Measurements from ENCODE around the gene DLGAP4.
"Not testable (repeated sequence)": the region's sequence is repeated elsewhere in the genome, so short reads cannot be mapped to it uniquely, and the experiment has no call there.

The DLGAP4 gene

GRCh38 chr20:36366623-36367369, 60.7 kb downstream of the DLGAP4 start:
- Mint-ChIP-seq H3K9me3 (no peaks in the 10 kb centered on the region), H3K4me3 (no peak overlapping the region), H3K27me3 (peaks cover 33% of the 10 kb centered on the region), H3K4me1 (no peaks in the 10 kb centered on the region), H3K36me3 (ENCODE audit: insufficient read depth) (no peaks in the 10 kb centered on the region), H3K27ac (ENCODE audit: low read depth) (no peak overlapping the region)
- DNase-seq (ENCODE audit: low spot score in 2 of 2) = no peak
- no peak for ATAC-seq (replicated peaks; ENCODE audit: extremely low read depth, poor library complexity, severe bottlenecking)

- peaks cover 37% of the 10 kb centered on the region for H3K27me3 Mint-ChIP-seq
- no peaks in the 10 kb centered on the region for H3K4me1 Mint-ChIP-seq
- H3K36me3 Mint-ChIP-seq (ENCODE audit: insufficient read depth) = no peaks in the 10 kb centered on the region
- ATAC-seq (replicated peaks; ENCODE audit: extremely low read depth, poor library complexity, severe bottlenecking) (no peak), DNase-seq (ENCODE audit: low spot score in 2 of 2) (no peak)
- no peak overlapping the region for H3K4me3 Mint-ChIP-seq
- H3K27ac Mint-ChIP-seq (ENCODE audit: low read depth) = no peak overlapping the region
- H3K9me3 Mint-ChIP-seq = no peaks in the 10 kb centered on the region
Observed at GRCh38 chr20:36367370-36367745, 61.2 kb downstream of the DLGAP4 start.

DNA sequence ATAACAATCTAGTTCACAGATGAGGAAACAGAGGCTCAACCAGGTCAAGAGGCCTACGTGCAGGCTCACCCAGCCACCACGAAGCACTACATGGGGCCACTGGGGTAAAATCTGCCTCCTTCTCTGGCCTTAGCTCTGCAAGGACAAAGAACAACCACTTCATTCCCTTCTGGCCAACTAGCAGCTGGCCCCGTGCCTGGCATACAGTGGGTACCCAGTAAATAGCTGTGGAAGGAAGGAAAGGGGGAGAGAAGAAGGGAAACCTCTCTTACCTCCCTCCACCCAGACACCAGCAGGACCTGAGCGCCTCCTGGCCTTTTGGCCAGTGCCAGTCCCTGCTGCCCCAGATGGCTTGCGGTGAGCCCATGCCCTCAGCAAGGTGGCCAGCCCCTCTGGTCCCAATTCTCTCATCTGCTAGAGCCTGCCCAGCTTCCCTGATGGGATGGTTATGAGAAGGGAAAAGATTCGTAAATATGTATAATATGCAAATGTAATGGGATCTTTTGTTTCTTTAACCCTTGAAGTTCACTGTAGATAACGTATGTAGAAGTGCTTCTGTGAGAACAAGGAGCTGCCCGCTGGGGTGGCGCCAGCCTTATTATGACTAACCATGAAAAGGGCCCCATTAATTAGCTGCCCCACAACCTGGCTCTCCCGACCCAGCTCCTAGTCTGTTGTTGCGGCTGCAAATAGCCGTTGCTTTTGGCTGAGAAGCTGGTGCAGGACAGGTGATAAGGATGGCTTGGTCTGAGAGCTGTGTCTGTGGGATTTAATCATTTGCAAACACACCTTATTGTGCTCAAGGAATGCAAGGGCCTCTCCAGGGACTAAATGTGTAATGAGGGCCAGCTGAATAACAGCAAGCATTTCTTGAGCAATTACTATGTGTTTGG, 62.0 kb downstream of the DLGAP4 start:
- H3K9me3 Mint-ChIP-seq = no peaks in the 10 kb centered on the region
- no peaks in the 10 kb centered on the region for H3K4me1 Mint-ChIP-seq
- peaks cover 35% of the 10 kb centered on the region for H3K27me3 Mint-ChIP-seq
- DNase-seq (ENCODE audit: low spot score in 2 of 2) (no peak), ATAC-seq (replicated peaks; ENCODE audit: extremely low read depth, poor library complexity, severe bottlenecking) (no peak)
- no peak overlapping the region for H3K27ac Mint-ChIP-seq (ENCODE audit: low read depth)
- no peak overlapping the region for H3K4me3 Mint-ChIP-seq
- H3K36me3 Mint-ChIP-seq (ENCODE audit: insufficient read depth) = no peaks in the 10 kb centered on the region

- Mint-ChIP-seq H3K9me3 (no peaks in the 10 kb centered on the region), H3K36me3 (ENCODE audit: insufficient read depth) (no peaks in the 10 kb centered on the region), H3K4me3 (no peak overlapping the region), H3K27me3 (peaks cover 35% of the 10 kb centered on the region), H3K4me1 (no peaks in the 10 kb centered on the region), H3K27ac (ENCODE audit: low read depth) (no peak overlapping the region)
- ATAC-seq (replicated peaks; ENCODE audit: extremely low read depth, poor library complexity, severe bottlenecking) (no peak), DNase-seq (ENCODE audit: low spot score in 2 of 2) (no peak)
Observed at GRCh38 chr20:36368869-36369268, 62.7 kb downstream of the DLGAP4 start.

DNA sequence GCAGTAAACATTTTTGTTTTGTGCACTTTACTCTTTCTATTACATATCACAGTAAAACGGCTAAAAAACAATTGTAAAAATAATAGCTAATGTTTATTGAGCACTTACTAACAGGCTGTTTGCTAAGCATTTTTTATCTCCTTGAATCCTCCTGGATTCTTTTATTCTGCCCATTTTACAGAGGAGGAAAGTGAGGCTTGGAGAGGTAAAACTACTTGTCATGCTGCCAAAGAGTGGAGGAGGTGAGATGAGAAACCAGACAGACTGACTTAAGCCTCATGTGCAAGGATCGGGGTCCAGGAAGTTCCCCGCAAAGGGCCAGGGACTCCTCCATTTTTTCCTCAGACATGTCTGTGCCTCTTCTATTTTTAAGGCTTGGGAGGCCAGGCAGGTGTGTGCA, 63.6 kb downstream of the DLGAP4 start:
- ATAC-seq (replicated peaks; ENCODE audit: extremely low read depth, poor library complexity, severe bottlenecking) = no peak
- Mint-ChIP-seq H3K4me3 (no peak overlapping the region), H3K27me3 (peaks cover 43% of the 10 kb centered on the region), H3K36me3 (ENCODE audit: insufficient read depth) (no peaks in the 10 kb centered on the region), H3K27ac (ENCODE audit: low read depth) (no peak overlapping the region), H3K9me3 (no peaks in the 10 kb centered on the region), H3K4me1 (no peaks in the 10 kb centered on the region)
- DNase-seq (ENCODE audit: low spot score in 2 of 2) = no peak

GRCh38 chr20:36370991-36371790, 65.1 kb downstream of the DLGAP4 start:
- H3K4me1 Mint-ChIP-seq = no peaks in the 10 kb centered on the region
- no peak for ATAC-seq (replicated peaks; ENCODE audit: extremely low read depth, poor library complexity, severe bottlenecking)
- peaks cover 57% of the 10 kb centered on the region for H3K27me3 Mint-ChIP-seq
- H3K4me3 Mint-ChIP-seq = no peak overlapping the region
- no peak for DNase-seq (ENCODE audit: low spot score in 2 of 2)
- H3K9me3 Mint-ChIP-seq = no peaks in the 10 kb centered on the region
- no peaks in the 10 kb centered on the region for H3K36me3 Mint-ChIP-seq (ENCODE audit: insufficient read depth)
- H3K27ac Mint-ChIP-seq (ENCODE audit: low read depth) = no peak overlapping the region

GRCh38 chr20:36372666-36373065, 66.5 kb downstream of the DLGAP4 start:
- H3K27ac Mint-ChIP-seq (ENCODE audit: low read depth) = no peak overlapping the region
- DNase-seq (ENCODE audit: low spot score in 2 of 2) = no peak
- H3K4me3 Mint-ChIP-seq = no peak overlapping the region
- no peaks in the 10 kb centered on the region for H3K36me3 Mint-ChIP-seq (ENCODE audit: insufficient read depth)
- no peaks in the 10 kb centered on the region for H3K9me3 Mint-ChIP-seq
- ATAC-seq (replicated peaks; ENCODE audit: extremely low read depth, poor library complexity, severe bottlenecking) = no peak
- no peaks in the 10 kb centered on the region for H3K4me1 Mint-ChIP-seq
- peaks cover 65% of the 10 kb centered on the region for H3K27me3 Mint-ChIP-seq

DNA sequence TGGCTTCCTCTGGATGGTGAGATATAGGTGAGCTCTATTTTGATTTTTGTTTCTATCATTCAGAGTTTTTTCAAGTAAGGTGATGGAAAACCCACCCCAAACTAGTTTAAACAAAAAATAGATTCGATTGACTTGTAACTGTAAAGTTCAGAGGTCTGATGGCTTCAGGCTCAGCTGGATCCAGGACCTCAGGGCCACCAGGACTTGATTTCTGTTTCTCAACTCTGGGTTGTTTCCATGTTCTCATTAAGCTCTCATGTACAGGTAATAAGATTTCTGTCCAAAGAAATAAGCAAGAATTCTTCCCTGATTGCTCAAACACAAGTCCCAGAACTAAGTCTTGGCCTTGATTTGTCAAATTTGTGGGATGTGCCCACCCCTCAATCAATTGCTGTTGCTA, 67.0 kb downstream of the DLGAP4 start:
- no peaks in the 10 kb centered on the region for H3K9me3 Mint-ChIP-seq

DNA sequence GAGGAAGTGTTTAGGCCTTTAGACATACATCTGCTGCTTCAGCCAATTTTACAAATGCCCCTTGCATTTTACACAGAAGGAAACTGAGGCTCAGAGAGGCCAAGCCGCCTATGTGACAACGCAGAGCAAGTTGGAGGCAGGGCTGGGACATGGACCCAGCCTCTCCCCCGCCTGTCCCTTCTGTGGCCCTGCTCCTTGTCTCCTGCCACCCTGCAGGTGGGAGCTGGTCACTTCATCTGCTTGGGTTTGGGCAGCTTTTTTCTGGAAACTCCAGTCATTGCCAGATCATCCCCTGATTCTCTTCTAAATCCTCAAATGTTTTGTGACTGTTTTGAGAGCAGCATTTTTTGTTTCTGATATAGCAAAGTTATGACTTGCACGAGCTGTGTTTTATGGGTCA, 68.9 kb downstream of the DLGAP4 start:
- no peaks in the 10 kb centered on the region for H3K4me1 Mint-ChIP-seq
- DNase-seq (ENCODE audit: low spot score in 2 of 2) = no peak
- H3K36me3 Mint-ChIP-seq (ENCODE audit: insufficient read depth) = no peaks in the 10 kb centered on the region
- ATAC-seq (replicated peaks; ENCODE audit: extremely low read depth, poor library complexity, severe bottlenecking) = no peak
- no peak overlapping the region for H3K27ac Mint-ChIP-seq (ENCODE audit: low read depth)
- no peaks in the 10 kb centered on the region for H3K9me3 Mint-ChIP-seq
- H3K27me3 Mint-ChIP-seq = peaks cover 80% of the 10 kb centered on the region
- no peak overlapping the region for H3K4me3 Mint-ChIP-seq

More for the DNA sequence above, 67.0 kb downstream of the DLGAP4 start:
- Mint-ChIP-seq H3K27me3 (peaks cover 65% of the 10 kb centered on the region), H3K4me1 (no peaks in the 10 kb centered on the region), H3K36me3 (ENCODE audit: insufficient read depth) (no peaks in the 10 kb centered on the region), H3K27ac (ENCODE audit: low read depth) (no peak overlapping the region), H3K4me3 (no peak overlapping the region)
- no peak for DNase-seq (ENCODE audit: low spot score in 2 of 2)
- ATAC-seq (replicated peaks; ENCODE audit: extremely low read depth, poor library complexity, severe bottlenecking) = no peak

DNA sequence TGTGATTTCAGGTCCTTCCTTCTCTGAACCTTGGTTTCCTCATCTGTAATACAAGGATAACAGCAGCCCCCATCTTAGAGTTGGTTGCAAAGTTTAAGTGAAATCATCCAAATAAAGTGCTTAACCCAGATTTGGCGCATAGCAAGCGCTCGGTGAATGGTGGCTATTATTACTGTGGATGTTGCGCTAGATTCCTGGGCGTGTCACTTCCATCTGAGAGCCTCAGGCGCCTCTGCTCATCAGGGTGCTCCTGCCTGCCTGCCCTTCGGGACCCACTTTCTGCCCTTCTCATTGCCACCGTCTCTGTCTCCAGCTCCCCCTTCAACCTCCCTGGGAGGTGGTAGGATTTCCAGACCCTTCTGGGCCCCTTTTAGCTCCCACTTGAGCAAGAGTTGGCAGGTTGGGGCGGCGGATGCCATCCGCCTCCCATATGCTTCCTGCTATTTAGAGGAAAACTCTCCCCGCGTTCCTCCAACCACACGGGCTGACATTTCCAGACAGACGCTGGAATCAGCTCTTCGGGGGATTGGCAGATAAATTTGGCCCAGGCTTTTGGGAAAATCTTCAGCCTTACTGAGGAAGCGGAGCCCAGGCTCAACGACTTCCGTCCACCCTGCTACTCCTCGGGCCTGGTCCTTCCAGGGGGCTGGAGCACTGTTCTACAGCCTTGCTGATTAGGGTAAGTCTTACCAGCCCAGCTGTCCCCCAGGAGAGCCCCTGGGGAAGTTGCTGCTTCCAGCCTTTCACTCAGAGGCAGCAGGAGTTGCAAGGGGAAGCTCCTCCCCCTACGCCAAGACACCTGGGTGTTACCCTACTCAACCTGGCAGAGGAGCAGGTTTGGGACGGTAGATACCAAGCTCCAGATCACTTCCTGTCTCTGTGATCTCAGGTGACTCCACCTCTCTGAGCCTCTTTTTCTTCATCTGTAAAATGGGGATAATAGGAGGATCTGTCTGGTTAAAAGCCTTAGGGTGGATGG, 71.5 kb downstream of the DLGAP4 start:
- no peaks in the 10 kb centered on the region for H3K4me1 Mint-ChIP-seq
- H3K36me3 Mint-ChIP-seq (ENCODE audit: insufficient read depth) = no peaks in the 10 kb centered on the region
- no peak for ATAC-seq (replicated peaks; ENCODE audit: extremely low read depth, poor library complexity, severe bottlenecking)
- peaks cover 78% of the 10 kb centered on the region for H3K27me3 Mint-ChIP-seq
- no peaks in the 10 kb centered on the region for H3K9me3 Mint-ChIP-seq
- DNase-seq (ENCODE audit: low spot score in 2 of 2) = no peak
- H3K27ac Mint-ChIP-seq (ENCODE audit: low read depth) = no peak overlapping the region
- no peak overlapping the region for H3K4me3 Mint-ChIP-seq

GRCh38 chr20:36378686-36379085, 72.5 kb downstream of the DLGAP4 start:
- ATAC-seq (replicated peaks; ENCODE audit: extremely low read depth, poor library complexity, severe bottlenecking) = no peak
- peaks cover 72% of the 10 kb centered on the region for H3K27me3 Mint-ChIP-seq
- H3K4me1 Mint-ChIP-seq = no peaks in the 10 kb centered on the region
- H3K27ac Mint-ChIP-seq (ENCODE audit: low read depth) = no peak overlapping the region
- H3K36me3 Mint-ChIP-seq (ENCODE audit: insufficient read depth) = no peaks in the 10 kb centered on the region
- no peak for DNase-seq (ENCODE audit: low spot score in 2 of 2)
- H3K9me3 Mint-ChIP-seq = no peaks in the 10 kb centered on the region
- no peak overlapping the region for H3K4me3 Mint-ChIP-seq

- H3K9me3 Mint-ChIP-seq; ATAC-seq (replicated peaks; ENCODE audit: extremely low read depth, poor library complexity, severe bottlenecking); H3K4me1 Mint-ChIP-seq; H3K27ac Mint-ChIP-seq (ENCODE audit: low read depth); H3K4me3 Mint-ChIP-seq; H3K36me3 Mint-ChIP-seq (ENCODE audit: insufficient read depth); DNase-seq (ENCODE audit: low spot score in 2 of 2): not testable (repeated sequence)
- peaks cover 60% of the 10 kb centered on the region for H3K27me3 Mint-ChIP-seq
Observed at GRCh38 chr20:36379914-36380313, 73.8 kb downstream of the DLGAP4 start.
